ENCODE data around the gene TTC9B. TPM values are rescaled to one million over a fixed set of nuclear protein-coding genes. Genes with fewer than 3 reads are reported as not detected.

The TTC9B gene
- total and polyA plus RNA-seq, 2 of the 13 experiments (the other 11 are each of a cell fraction or from before 2014, with no cell fraction given), result not detected

GRCh38 chr19:40213882-40214570, 4.2 kb downstream of the TTC9B start:
- Histone ChIP-seq H3K9me3 (ENCODE audit: low read length) (no peaks in the 10 kb centered on the region), H4K20me1 (ENCODE audit: insufficient read depth, low read length) (no peaks in the 10 kb centered on the region), H3K4me2 (ENCODE audit: low read depth, low read length) (no peak overlapping the region), H2AFZ (ENCODE audit: low read length) (no peak overlapping the region), H3K9ac (ENCODE audit: insufficient read depth, low read depth, low read length) (no peak overlapping the region), H3K36me3 (replicated peaks in 1 of 2; ENCODE audit: control insufficient read depth in 1 of 2, insufficient read depth in 2 of 2, low read length in 2 of 2) (peaks cover 0 to 2% of the 10 kb centered on the region in 2 experiments; a peak in 1 of 5 replicates), H3K4me3 (replicated peaks in 1 of 3; ENCODE audit: insufficient read depth in 1 of 3, low read depth in 2 of 3, low read length in 3 of 3) (no peak overlapping the region), H3K79me2 (ENCODE audit: insufficient read depth, low read length) (no peaks in the 10 kb centered on the region), H3K27me3 (ENCODE audit: control insufficient read depth in 1 of 2, insufficient read depth in 2 of 2, low read length in 2 of 2) (peaks cover 0 to 3% of the 10 kb centered on the region in 2 experiments; a peak in 1 of 5 replicates), H3K27ac (ENCODE audit: extremely low read length, insufficient read depth, low read length) (no peak overlapping the region), H3K4me1 (ENCODE audit: insufficient read depth, low read length) (peaks cover 7% of the 10 kb centered on the region)
- FAIRE-seq (no peak), ATAC-seq (no peak), DNase-seq (ENCODE audit: low spot score) (no peak)
- TF ChIP-seq ZSCAN5A (CRISPR knock-in tag; IDR thresholded peaks at IDR 0.05; ENCODE audit: borderline replicate concordance) (no peak), THYN1 (CRISPR knock-in tag; IDR thresholded peaks at IDR 0.05; ENCODE audit: borderline replicate concordance, low read depth) (no peak), ZNF775 (CRISPR knock-in tag; IDR thresholded peaks at IDR 0.05; ENCODE audit: borderline replicate concordance) (no peak), USF2 (IDR thresholded peaks at IDR 0.05; ENCODE audit: low read depth, low read length) (no peak), USF2 (CRISPR knock-in tag; IDR thresholded peaks at IDR 0.05; ENCODE audit: borderline replicate concordance) (no peak), GABPA (IDR thresholded peaks at IDR 0.05; ENCODE audit: low read depth, low read length) (no peak), GABPA (CRISPR knock-in tag; IDR thresholded peaks at IDR 0.05; ENCODE audit: low read depth) (no peak), ARID2 (CRISPR knock-in tag; IDR thresholded peaks at IDR 0.05; ENCODE audit: borderline replicate concordance) (no peak), ZNF138 (CRISPR knock-in tag; IDR thresholded peaks at IDR 0.05; ENCODE audit: low read depth) (no peak), ZSCAN9 (CRISPR knock-in tag; IDR thresholded peaks at IDR 0.05; ENCODE audit: borderline replicate concordance) (no peak), RXRA (CRISPR knock-in tag; IDR thresholded peaks at IDR 0.05) (no peak)
- POLR2A ChIA-PET, result interaction anchor here (0.6 kb wide), 1 partner anchor 12 kb away, joined by 3 read pairs; no protein-coding TSS in a partner anchor
- BruUV-seq (replicated peaks), result no TSS peak
- WGBS (ENCODE audit: low lambda C conversion rate), result 97% methylated on average over 27 of the region's 50 CpGs
- in situ Hi-C loops (cut with HindIII; ENCODE audit: extremely low pct_ligation_motif_present, low pct_unique_long_range_greater_than_20kb) (no loop called here), intact Hi-C loops (cut with micrococcal nuclease; ENCODE audit: unreplicated experiment) (no loop called here)
- CTCF ChIA-PET (ENCODE audit: low intra/inter-chr PET ratio, low total read pairs), result no interaction called here
